PC-3 (cell line): ENCODE results near the gene ANKRD11.

Source experiments
- EZH2 ChIP-seq: fragments of 300-600 bp; sonication (generic); IDR thresholded peaks from one replicate; pipeline ENCODE4 v1.6.1; 2017; ENCODE audit warnings: antibody characterized with exemption, mild to moderate bottlenecking, low read length; ENCODE audit not compliant: unreplicated experiment
- EZH2phosphoT487 ChIP-seq: fragments of 300-600 bp; sonication (generic); IDR thresholded peaks from 2 replicates; pipeline ENCODE4 v1.6.1; 2018; ENCODE audit warnings: mild to moderate bottlenecking, antibody characterized with exemption, low read length, borderline replicate concordance

- TF ChIP-seq EZH2phosphoT487, result no peak
- TF ChIP-seq EZH2, result no peak
These were observed 17.1 kb downstream of the ANKRD11 start for GRCh38 chr16:89473136-89473712.
